ENCODE results near the gene UST.
"Not testable (repeated sequence)": the region's sequence is repeated elsewhere in the genome, so short reads cannot be mapped to it uniquely, and the experiment has no call there.

UST gene

DNA sequence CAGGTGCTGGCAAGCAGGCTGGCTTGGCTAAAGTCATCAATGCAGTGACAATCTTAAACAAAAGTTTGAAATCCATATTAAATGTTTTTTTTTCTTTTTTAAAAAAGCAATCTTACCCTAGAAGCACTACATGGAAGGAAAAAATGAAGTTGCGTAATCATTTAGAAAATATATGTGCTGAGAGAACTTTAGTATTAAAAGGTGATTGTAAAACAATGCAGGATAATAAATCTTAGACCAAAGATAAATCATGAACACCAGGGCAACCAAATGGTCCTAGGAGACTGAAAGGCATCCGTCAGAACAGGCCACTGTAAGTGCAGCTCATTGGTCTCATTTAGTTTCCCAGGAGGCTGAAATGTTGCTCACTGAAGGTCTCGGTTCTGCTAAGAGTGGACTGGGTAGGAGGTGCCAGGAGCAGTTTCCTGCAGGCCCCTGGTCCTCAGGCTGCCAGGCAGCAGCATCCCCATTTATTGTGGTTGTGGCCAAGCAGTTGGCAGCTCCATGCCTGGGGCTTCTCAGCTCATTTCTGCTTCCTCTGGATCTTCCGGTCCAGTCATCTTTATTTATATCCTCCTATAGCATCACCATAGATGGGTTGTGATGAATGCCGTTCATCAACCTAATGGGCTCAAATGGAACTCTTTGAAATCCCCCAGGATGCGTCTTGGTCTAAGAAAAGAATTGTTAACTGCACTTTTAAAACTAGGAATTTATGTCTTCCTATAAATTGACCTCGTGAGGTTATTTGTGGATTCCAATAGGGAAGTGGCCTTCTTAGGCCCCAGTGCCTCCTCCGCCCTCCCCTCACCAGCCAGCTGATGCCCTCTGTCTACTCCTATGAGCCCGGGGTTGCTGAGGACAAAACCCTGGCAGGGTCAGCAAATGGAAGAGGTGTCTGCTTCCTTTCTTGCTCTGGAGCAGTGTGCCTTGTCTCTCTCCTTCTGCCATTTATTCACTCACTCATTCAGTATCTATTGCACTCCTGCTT is 269.0 kb downstream of the UST start:
- DNase-seq: no peak

DNA sequence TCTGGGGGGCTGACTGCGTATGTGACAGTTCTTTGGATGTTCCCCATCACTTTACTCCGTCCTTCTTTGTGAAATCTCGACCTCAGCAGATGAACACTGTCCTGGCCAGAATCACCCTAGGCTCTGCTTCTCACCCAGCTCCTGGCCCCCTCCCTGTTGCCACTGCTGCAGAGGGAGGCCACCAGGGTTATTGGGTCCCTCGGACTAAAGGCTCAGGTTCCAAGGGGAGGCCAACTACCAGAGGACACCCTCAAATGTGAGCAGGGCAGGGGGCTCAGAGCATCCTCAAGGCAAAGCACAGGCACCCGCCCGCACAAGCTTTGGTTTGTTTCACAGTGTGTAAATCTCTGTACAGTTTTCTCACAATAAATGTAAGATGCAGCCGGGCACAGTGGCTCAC is 269.9 kb downstream of the UST start:
- DNase-seq: no peak

DNA sequence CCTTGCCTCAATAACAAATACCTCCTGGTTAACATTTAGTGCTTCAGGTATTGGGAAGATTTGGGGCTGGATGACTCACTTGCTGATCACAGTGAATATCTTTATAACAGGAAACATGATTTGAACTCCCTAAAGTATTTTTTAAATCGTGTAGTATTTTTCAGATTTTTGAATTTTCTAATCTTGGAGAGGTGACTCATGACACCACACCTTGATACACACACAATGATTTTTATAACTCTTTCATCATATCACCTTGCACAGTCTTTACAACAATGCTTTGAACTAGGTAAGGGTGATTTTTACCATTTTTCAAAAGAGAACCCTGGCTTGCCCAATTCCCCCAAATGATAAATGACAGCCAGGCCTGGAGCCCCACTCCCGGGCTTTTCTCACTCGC is 273.5 kb downstream of the UST start:
- no peak for DNase-seq

DNA sequence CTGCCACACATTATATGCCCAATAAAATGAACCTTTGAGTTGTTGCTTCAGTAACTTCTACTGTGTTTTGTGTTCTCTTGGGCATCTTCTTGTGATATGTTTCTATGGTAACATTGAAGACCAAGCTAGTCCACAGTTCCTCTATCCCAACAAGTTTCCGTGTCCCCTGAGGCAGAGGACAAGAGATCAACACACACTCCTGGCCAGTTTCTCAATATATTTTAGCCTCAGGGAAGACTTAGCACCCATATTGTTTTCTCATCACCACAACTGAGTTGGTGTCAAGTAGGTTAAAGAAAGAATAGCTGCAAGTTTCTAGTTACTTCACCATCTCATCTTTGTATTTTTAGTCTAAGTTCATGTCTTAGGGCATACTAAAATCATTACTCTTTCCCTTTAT is 277.5 kb downstream of the UST start:
- DNase-seq: no peak

DNA sequence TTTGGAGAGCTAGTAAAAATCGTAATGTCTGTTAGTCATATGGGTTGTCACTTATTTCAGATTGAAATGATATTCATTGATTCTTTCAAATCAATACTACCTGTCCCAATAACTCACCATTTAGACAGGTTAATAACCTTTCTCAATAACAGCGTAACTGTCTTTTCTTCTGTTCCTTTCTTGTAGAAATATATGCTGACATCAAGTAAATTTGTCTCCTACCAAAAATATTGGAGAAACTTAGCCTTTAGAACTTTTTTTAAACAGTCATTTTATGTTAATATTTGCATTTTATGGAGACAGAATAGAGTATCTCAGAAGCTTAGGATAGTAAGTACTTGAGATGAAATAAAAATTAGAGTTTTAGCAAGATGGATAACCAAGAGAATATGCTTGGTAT is 278.2 kb downstream of the UST start:
- DNase-seq: no peak

DNA sequence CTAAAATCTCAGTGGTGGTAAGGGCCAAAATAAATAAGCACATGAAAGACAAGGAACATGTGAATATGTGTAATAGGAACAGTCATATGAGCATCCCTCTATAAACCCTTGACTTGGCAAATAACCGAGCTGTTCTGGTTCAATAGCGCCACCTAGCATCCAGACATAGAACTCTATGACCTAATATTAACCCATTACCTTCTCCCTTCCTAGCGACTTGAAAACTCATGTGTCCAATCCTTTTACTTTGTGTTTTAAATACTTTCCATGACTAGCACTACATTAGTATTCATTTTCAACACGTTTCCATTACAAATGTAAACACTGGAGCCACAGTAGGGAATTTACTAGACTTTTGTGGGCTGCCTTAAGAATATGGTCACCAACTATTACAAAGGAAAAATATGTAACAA is 279.7 kb downstream of the UST start:
- no peak for DNase-seq

DNA sequence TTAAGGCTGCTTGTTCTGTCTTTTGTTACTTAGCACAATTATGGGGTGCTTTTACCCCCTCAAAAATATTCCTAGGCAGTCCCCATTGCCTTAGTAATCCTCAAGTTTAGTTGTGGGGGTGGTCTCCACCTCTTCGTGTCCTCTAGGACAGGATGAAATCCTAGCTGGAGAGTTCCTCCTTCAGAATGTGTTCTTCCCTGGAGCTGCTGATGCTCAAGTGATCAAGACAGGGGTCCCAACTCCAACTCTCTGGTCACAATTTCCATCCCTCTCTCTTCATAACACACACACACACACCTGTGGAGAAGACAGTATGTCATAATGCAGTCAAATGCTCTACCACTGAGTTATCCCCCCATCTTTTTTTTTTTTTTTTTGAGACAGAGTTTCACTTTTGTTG is 280.7 kb downstream of the UST start:
- DNase-seq: no peak

DNA sequence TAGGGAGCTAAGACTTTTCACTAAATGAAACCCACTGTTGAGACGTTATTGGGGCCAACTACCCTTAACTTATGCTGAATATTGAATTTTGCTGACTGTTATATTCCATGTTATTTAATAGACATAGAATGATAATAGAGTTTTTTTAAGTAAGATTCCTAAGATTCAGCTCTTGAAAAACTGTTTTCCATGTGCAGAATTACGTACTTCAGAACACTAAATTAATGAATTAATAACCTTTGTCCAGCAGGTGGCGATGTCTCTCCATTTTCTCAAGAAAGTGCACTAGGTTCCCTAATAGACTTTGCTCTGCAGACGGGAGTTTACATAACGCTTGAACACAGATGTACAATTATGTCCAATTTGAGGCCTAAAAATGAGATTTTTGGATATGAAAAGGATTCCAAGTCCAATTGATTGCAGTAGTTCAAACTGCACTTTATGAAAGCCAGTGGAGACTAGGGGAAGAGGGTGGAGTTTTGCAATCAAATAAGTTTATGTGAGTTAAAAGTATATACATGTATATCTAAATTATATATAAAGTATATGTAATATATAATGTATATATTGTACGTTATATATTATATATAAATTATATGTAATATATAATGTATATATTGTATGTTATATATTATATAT is 282.1 kb downstream of the UST start:
- peak; percentile 76 for DNase-seq

DNA sequence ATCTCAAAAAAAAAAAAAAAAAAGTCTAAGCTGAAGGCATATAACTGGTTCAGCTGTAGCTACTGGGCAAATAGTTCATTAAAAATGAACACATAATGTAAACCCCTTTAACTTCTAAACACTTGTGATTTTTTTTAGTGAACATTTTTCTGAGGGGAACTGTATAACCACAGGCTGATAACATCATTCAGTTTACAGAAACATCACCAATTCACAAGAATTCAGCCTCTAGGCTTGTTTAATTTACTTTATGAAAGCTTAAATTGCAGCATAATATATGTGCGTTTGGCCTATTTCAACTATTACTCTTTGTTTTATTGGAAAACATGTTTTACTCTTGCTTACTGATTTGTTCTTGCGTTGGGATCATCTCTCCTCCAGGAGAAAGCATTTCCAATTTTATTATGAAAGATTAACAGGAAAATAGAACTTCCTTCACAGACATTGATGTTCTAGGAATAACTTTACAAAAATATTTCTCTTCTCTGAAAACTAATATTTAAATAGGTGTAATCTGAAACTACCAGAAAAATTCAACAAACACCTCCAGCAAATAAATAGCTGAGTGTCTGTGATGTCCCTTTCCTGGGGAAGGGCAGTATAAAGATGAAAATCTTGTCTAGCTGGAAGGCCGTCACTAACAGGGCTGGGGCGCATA is 284.5 kb downstream of the UST start:
- DNase-seq: no peak

DNA sequence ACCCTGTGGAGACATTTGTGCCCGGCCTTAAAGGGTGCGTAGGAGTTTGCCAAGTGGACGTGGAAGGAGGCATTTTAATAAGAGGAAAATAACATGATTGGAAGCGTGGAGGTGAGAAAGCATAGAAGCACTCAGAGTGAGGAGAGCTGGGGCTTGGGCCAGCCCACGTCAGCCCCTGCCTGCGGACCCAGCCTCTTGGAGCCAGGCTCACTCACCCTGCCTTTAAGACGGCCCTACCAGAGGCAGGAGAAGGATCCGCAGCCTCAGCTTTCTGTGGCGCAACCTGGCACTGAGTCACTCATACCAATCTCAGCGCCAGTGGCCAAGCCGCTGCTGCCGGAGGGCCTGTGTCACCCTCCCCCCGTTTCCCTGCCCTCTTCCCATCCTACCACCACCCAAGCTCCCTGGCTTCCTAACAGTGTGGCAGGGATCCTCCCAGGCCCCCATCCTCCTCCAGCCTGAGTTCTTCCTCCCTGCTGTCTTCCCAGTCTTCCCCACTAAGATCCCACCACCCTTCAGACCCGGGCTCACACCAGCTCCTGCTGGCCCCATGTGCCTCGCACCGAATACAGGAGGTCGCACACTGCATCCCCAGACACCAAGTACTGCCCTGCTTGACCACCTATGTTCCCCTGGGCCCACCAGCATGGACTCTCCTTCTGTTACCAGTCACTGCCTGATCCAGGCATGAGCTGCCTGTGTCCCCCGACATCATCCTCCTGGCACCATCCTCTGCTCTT is 285.2 kb downstream of the UST start:
- DNase-seq: no peak

DNA sequence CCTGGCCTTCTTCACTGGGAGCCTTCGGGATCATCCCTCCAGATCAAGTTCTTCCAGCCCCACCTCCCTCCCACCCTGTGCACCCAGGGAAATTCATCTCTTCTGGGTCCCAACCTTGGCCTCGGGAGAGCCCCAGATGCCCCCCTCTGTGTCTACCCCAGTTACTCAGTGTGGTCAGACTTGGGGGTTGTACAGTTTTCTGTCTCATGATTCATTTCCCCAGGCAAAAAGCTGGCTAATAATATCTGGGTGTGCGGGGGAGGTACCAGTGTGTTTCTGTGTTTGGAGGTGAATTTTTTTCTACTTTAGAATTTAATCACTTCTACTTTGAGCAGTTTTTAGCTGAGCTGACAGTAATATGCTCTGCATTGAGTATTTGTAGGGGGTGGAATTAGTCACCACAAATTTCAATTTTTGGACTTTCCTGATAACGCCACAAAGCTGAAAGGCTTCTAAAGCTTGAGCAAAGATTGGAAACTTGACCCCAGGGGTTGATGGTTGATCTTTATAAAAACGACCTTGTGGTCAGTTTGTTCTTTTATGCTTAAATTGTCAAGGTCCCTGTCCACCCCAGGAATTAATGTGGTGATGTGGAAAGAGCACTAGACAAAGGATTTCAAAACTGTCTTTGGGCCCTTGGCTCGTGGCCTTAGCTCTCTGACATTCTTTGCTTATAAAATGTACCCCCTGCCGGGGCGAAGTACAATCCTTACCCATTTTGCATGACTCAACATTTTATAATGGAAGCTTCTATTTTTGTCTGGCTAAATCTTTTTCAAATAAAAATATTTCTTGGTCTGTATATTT is 286.0 kb downstream of the UST start:
- no peak for DNase-seq

DNA sequence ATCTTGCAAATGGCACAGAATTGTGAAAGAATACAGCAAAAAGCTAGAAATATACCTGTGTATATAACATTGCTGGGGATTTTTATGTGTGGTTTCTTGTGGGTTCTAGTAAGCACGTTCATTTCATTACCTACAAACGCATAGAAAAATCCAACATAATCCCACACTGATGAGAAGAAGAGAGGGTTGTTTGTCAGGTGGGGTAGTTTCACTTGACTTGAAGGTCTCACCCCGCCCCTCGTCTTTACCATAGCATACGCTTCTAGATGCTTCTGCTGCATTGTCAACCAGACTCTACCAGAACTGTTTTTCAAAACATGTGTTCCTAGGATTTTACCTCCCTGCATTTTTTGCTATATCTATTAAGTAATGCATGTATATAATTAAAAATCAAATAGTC is 286.6 kb downstream of the UST start:
- DNase-seq: no peak

DNA sequence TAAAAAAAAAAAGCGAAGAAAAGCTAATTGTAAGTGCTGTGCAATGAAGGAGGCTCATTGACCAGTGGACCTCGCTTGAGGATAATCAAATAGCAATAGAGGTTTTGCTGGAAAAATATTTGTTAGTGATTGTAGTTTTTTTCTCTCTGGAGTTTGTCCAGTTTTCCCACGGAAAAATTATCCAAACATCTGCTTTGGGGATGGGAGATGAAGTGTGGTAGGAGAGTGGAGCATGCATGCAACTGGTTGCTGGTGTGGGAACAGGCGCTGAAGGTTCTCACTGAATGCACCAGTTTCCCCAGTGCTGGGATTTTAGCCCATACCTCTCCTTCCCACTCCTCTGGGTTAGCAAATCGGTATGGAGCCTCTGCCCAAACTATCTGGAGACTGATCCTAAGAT is 288.9 kb downstream of the UST start:
- DNase-seq: no peak

DNA sequence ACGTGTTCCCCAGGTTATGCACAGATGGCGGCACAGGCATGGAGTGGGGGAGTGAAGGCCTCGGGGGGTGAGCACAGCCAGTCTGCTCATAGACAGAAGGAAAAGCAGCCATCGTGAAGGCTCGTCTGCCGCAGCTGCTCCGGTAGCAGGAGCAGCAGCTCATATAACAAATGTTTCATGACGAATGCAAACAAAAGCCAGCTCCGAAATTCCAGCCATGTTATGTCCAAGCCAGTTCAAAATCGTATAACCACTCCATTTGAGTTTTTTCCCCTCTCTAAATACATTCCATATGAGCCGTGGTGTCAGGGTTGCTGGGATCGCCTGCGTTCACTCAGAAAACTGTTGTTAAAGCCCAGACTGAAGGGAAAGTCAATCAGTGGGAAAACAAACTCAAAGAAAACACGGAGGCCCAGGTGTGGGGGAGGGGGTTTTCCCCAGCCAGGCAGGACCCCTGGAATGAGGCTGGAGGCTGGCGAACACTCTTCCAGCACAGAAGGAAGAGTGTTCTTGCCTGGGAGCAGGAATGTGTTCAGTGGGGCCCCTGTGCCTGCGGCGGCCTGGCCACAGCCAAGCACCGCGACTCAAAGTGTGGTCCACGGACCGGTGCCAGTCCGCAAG is 290.3 kb downstream of the UST start:
- no peak for DNase-seq

DNA sequence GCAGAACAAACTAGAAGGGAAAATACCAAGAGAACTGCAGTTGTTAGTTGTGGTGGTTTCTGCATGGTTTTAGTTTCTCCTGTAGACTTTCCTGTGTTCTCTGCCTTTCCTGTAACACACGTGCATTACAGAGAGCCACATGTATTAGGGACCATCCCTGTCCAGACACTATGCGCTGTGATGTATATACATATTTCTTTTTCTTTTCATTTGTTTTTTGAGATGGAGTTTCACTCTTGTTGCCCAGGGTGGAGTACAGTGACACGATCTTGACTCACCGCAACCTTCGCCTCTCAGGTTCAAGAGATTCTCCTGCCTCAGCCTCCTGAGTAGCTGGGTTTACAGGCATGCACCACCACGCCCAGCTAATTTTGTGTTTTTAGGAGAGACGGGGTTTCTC is 292.2 kb downstream of the UST start:
- not testable (repeated sequence) for DNase-seq

DNA sequence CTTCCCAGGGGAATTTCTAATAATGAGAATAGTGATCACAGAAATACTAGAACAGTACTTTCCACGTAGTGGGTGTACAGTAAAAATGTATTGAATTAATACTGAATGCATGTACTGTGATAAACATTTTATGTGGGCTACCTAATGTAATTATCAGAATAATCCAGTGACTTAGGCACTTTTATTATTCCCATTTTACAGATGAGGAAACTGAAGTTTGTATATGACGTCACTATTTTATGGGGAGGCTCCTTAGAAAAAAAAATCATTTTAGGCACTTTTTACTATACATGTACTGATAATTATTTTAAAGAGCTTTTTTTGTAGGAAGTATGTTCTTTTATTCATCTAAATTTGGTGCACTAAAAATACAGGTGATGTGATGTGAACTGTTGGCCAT is 295.1 kb downstream of the UST start:
- no peak for DNase-seq

DNA sequence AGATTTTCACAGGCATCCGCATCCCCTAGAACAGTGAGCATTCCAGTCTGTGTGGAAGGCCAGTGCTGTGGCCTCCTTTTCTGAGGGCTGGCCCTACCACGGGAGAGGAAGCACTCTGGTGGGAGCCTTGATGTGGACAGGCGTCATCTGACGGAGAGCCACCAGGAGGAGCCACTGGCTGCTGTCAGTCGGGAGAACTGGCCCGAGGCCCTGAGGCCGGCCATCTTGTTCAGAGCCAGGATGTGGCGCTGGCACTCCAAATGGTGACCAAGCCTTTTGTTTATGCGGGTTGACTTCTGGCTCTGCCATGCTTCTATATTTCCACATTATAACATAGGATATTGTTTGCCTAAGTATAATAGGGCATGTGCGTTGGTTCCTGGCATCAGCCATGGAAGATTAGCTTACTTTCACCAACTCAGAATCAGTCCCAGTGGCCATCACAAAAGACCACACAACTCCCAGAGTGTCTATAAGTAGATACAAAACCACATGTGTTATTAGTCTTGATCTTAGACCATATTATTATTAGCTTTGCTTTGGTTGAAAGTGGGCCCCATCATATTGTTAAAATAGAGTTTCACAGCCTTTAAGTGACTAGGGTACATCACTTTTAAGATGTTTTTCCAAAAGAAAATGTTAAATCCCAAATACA is 296.8 kb downstream of the UST start:
- no peak for DNase-seq

DNA sequence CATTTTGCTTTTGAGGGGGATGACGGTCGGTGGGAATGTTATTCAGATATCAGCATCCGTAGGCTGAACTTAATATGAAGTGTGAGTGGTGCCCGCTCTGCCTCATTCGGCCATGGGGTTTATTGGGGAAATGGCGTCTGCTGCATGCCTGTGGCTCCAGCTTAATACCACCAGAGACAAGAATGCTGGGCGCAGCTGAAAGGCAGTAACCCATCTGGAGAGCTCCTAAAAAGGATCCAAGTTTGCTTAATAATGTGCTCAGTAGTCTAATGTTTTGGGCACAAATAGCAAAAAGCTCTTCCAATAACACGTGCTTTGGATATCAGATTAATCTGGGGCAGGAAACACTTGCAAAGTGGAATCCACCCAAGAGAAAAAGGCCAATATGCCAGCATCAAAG is 297.7 kb downstream of the UST start:
- DNase-seq: no peak

DNA sequence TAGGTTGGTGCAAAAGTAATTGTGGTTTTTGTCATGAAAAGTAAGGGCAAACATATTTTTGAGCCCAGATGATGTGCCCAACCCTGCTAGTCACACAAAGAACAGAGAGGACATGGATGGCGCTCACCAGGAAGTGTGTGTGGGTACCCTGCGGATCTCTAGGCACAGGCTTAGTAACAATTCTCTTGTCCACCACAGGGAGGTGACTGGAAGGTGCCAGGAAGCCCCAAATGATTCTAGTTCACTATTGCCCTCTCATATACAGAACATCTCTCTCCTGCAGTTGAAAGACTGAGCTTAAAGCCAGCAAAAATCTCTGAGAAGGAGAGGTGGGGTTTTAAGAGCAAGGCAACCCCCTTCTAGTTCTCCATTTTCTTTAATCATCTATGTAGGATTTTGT is 298.6 kb downstream of the UST start:
- peak; percentile 30 for DNase-seq

DNA sequence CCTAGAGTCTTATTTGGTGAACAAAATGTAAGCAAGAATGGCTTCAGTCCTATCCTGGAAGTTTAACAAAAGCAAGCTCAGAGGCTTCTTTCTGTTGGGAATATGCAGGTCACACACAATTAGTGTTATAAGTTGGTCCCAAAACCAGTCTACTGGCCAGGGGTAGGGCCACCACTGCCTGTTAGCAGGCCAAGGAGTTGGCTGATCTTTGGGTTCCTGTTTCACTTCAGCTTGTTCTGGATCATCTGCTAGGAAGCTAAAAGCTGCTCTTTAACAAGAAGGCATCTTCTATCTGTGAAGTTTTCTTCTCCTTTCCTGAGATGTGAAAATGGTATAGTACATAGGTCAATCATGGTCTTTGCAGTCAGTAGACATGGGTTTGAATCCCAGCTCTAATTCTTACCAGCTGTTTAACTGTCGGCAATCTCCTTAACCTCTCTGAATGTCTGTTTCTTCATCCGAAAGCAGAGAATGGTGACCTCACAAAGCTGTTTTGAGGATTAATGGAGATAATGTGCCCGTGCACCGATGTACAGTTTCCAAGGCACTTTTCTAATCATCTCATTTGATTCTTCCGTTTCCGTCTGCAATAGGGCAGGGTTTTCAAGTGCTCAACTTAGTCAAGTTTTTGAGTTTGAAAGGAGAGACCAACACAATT is 299.5 kb downstream of the UST start:
- DNase-seq: no peak

DNA sequence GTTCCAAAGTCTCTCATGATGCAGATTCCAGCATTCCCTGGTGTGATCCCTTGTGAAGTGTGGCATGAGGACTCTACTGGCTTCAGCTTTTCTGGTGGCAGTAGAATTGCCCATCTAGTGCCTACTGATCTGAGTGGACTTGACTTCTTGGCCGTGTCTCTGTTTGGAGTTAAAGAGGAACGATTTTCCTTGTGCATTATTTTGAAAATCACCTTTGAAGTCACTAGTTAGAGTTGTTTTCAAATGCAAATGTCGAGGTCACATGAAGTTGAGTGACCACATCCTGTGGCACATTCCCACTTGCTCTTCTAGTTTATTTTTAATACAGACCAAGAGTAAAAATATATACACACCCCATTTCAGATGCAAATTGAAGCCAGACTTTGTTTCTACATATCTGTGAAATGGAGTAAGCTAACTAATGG is 300.0 kb downstream of the UST start:
- DNase-seq: peak; percentile 17
